H9 (cell line): ENCODE data around the gene RAB11A. TPM values are rescaled to one million over a fixed set of nuclear protein-coding genes. Genes with fewer than 3 reads are reported as not detected.
A peak's percentile ranks its signal among the peaks of the same experiment; 100 is the strongest.

ENCODE experiments used
- DNase-seq: peaks from one replicate; pipeline ENCODE4 v3.0.0-alpha.2; 2017
- H2AFZ ChIP-seq: one replicate; pipeline ENCODE4 v1.6.1; 2013; ENCODE audit warnings: mild to moderate bottlenecking, low read length, control low read depth, moderate library complexity
- H2AK5ac ChIP-seq: 2 replicates; pipeline ENCODE4 v1.6.1; 2013; ENCODE audit warnings: low read length, control low read depth, mixed read lengths; ENCODE audit not compliant: insufficient read length
- H2BK120ac ChIP-seq: one replicate; pipeline ENCODE4 v1.6.1; 2013; ENCODE audit warnings: low read depth, mild to moderate bottlenecking, low read length, control low read depth, inconsistent platforms; ENCODE audit not compliant: poor library complexity, severe bottlenecking
- H2BK12ac ChIP-seq: 2 replicates; pipeline ENCODE4 v1.6.1; 2013; ENCODE audit warnings: low read length, control low read depth, mixed read lengths, low read depth; ENCODE audit not compliant: insufficient read length
- H2BK15ac ChIP-seq: 2 replicates; pipeline ENCODE4 v1.6.1; 2013; ENCODE audit warnings: low read depth, low read length, control low read depth
- H2BK20ac ChIP-seq: one replicate; pipeline ENCODE4 v1.6.1; 2013; ENCODE audit warnings: low read depth, mild to moderate bottlenecking, low read length, control low read depth, inconsistent platforms; ENCODE audit not compliant: poor library complexity, severe bottlenecking
- H2BK5ac ChIP-seq: 2 replicates; pipeline ENCODE4 v1.6.1; 2013; ENCODE audit warnings: low read length, control low read depth, mixed read lengths; ENCODE audit not compliant: insufficient read length
- H3K14ac ChIP-seq: 2 replicates; pipeline ENCODE4 v1.6.1; 2013; ENCODE audit warnings: low read length, control low read depth; ENCODE audit not compliant: insufficient read depth
- H3K18ac ChIP-seq: 2 replicates; pipeline ENCODE4 v1.6.1; 2013; ENCODE audit warnings: low read depth, mild to moderate bottlenecking, mixed read lengths, low read length, control low read depth; ENCODE audit not compliant: insufficient read length
- H3K23ac ChIP-seq: 2 replicates; pipeline ENCODE4 v1.6.1; 2013; ENCODE audit warnings: low read length, control low read depth, mixed read lengths, low read depth; ENCODE audit not compliant: insufficient read length
- H3K23me2 ChIP-seq: 2 replicates; pipeline ENCODE4 v1.6.1; 2013; ENCODE audit warnings: low read depth, mild to moderate bottlenecking, mixed read lengths, low read length, control low read depth; ENCODE audit not compliant: insufficient read length, poor library complexity, severe bottlenecking
- H3K27ac ChIP-seq: 2 replicates; pipeline ENCODE4 v1.5.1; 2013; ENCODE audit warnings: low read length, control low read depth, mixed read lengths, low read depth; ENCODE audit not compliant: insufficient read length
- H3K27me3 ChIP-seq: 2 replicates; pipeline ENCODE4 v1.6.1; 2013; ENCODE audit warnings: low read length, control low read depth, inconsistent platforms; ENCODE audit not compliant: insufficient read depth
- H3K4ac ChIP-seq: 2 replicates; pipeline ENCODE4 v1.6.1; 2013; ENCODE audit warnings: low read depth, mild to moderate bottlenecking, control low read depth, inconsistent platforms, low read length, moderate library complexity
- H3K4me1 ChIP-seq: 2 replicates; pipeline ENCODE4 v1.6.1; 2013; ENCODE audit warnings: low read length, control low read depth, inconsistent platforms; ENCODE audit not compliant: insufficient read depth
- H3K4me2 ChIP-seq: 2 replicates; pipeline ENCODE4 v1.6.1; 2013; ENCODE audit warnings: low read length, control low read depth, mixed read lengths; ENCODE audit not compliant: insufficient read length, insufficient read depth
- H3K56ac ChIP-seq: 2 replicates; pipeline ENCODE4 v1.6.1; 2013; ENCODE audit warnings: low read depth, mild to moderate bottlenecking, mixed read lengths, low read length, control low read depth; ENCODE audit not compliant: insufficient read length
- H3K79me1 ChIP-seq: 2 replicates; pipeline ENCODE4 v1.6.1; 2013; ENCODE audit warnings: low read depth, mild to moderate bottlenecking, moderate library complexity, low read length, control low read depth, inconsistent platforms; ENCODE audit not compliant: insufficient read depth, poor library complexity, severe bottlenecking
- H3K79me2 ChIP-seq: 2 replicates; pipeline ENCODE4 v1.6.1; 2013; ENCODE audit warnings: low read length, control low read depth, inconsistent platforms; ENCODE audit not compliant: insufficient read depth
- H3K9ac ChIP-seq: 2 replicates; pipeline ENCODE4 v1.6.1; 2013; ENCODE audit warnings: low read length, control low read depth, mixed read lengths; ENCODE audit not compliant: insufficient read length; ENCODE audit errors: extremely low read depth
- H3K9me3 ChIP-seq: one replicate; pipeline ENCODE4 v1.6.1; 2013; ENCODE audit warnings: low read depth, low read length, inconsistent platforms; ENCODE audit not compliant: control insufficient read depth
- H3T11ph ChIP-seq: one replicate; pipeline ENCODE4 v1.6.1; 2013; ENCODE audit warnings: mild to moderate bottlenecking, low read length, control low read depth, inconsistent platforms
- H4K20me1 ChIP-seq: one replicate; pipeline ENCODE4 v1.6.1; 2013; ENCODE audit not compliant: control insufficient read depth, insufficient read length, insufficient read depth
- H4K5ac ChIP-seq: 2 replicates; pipeline ENCODE4 v1.6.1; 2013; ENCODE audit warnings: low read depth, mild to moderate bottlenecking, mixed read lengths, low read length, control low read depth; ENCODE audit not compliant: insufficient read length
- H4K8ac ChIP-seq: replicated peaks from 2 replicates; pipeline ENCODE4 v1.6.1; 2013; ENCODE audit warnings: low read length, control low read depth, mixed read lengths, low read depth; ENCODE audit not compliant: insufficient read length
- H4K91ac ChIP-seq: 2 replicates; pipeline ENCODE4 v1.6.1; 2013; ENCODE audit warnings: low read depth, mild to moderate bottlenecking, moderate library complexity, mixed read lengths, low read length, control low read depth; ENCODE audit not compliant: insufficient read length
- H3K27ac Mint-ChIP-seq, 3 experiments: 2 replicates in 2 of 3; 3 replicates in 1 of 3; pipeline ENCODE4 v1.8.0; 2020 to 2021; ENCODE audit warnings: mixed read lengths in 3 of 3, mild to moderate bottlenecking in 1 of 3, moderate library complexity in 1 of 3
- H3K27me3 Mint-ChIP-seq: 2 replicates; pipeline ENCODE4 v1.8.0; 2021; ENCODE audit warnings: low read depth, mild to moderate bottlenecking, moderate library complexity, mixed read lengths
- H3K36me3 Mint-ChIP-seq, 3 experiments: 2 replicates in 2 of 3; 3 replicates in 1 of 3; pipeline ENCODE4 v1.8.0; 2020 to 2021; ENCODE audit warnings: low read depth in 3 of 3, mixed read lengths in 3 of 3; ENCODE audit not compliant: insufficient read depth in 1 of 3
- H3K4me1 Mint-ChIP-seq, 2 experiments: 2 replicates each; pipeline ENCODE4 v1.8.0; 2020; ENCODE audit warnings: mixed read lengths in 2 of 2
- H3K4me3 Mint-ChIP-seq, 2 experiments: 2 replicates in 1 of 2; 3 replicates in 1 of 2; pipeline ENCODE4 v1.8.0; 2020 to 2021; ENCODE audit warnings: mild to moderate bottlenecking in 2 of 2, mixed read lengths in 2 of 2, moderate library complexity in 1 of 2
- H3K9me3 Mint-ChIP-seq, 2 experiments: 2 replicates in 1 of 2; 3 replicates in 1 of 2; pipeline ENCODE4 v1.8.0; 2020; ENCODE audit warnings: mild to moderate bottlenecking in 2 of 2, mixed read lengths in 2 of 2, moderate library complexity in 1 of 2
- WGBS: extraction: QIAGEN DNeasy Blood & Tissue Kit; methylation state at CpG from one replicate; pipeline ENCODE4 v1.1.7; 2013; ENCODE audit warnings: missing lambda C conversion rate, low lambda C conversion rate, mixed read lengths; ENCODE audit not compliant: insufficient read length; ENCODE audit errors: extremely low coverage; 5-methylcytosine and 5-hydroxymethylcytosine counted together
- total RNA-seq: library from RNA; stranded (reverse); gene quantifications from 2 replicates; pipeline ENCODE4 v1.2.1, GENCODE V29; 2021
- TF ChIP-seq, protein P1 (sequence below): fragments of 200-600 bp; sonication (generic); conservative IDR thresholded peaks from 3 replicates; pipeline ENCODE4 v1.8.0; 2021; ENCODE audit warnings: antibody characterized with exemption, mild to moderate bottlenecking

Gene RAB11A
- total RNA-seq, 1 experiment from 2014 or later: 217 TPM

DNA sequence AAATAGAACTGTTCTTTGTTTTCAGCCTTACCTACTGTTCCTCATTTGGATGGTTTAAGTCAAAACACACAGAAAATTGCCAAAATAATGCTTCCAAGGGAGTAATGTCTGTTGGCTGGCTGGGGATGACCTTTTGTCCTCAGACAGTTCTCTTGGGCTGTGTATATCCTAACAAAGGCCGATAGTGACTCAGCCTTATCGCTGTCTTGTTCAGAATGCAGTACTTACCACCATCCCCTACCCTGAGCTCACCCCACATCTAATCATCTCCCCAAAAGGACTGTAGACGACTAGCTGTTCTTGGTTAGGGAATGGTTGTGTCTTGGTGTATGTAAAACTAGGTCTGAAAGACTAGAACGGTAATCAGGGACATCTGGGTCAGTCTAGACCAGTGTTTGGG is 35.0 kb downstream of the RAB11A start:
- H3K36me3 Mint-ChIP-seq: peaks cover 5 to 38% (median 17%) of the 10 kb centered on the region in 3 experiments
- H3K14ac ChIP-seq: no peak overlapping the region

More for the DNA sequence above, 35.0 kb downstream of the RAB11A start:
- Mint-ChIP-seq H3K9me3 (no peaks in the 10 kb centered on the region), H3K4me3 (no peak overlapping the region), H3K27me3 (no peaks in the 10 kb centered on the region), H3K27ac (peak overlapping the region in 1 of 3 experiments; percentile 44; a peak in 1 of 7 replicates), H3K4me1 (peaks cover 31 to 34% of the 10 kb centered on the region in 2 experiments)
- H3K79me2 ChIP-seq: no peaks in the 10 kb centered on the region
- no peak overlapping the region for H2BK5ac ChIP-seq
- H4K5ac ChIP-seq: no peak overlapping the region
- H2BK12ac ChIP-seq: no peak overlapping the region
- no peak overlapping the region for H4K8ac ChIP-seq
- H3K27ac ChIP-seq: no peak overlapping the region
- no peak overlapping the region for H2AK5ac ChIP-seq
- no peak overlapping the region for H3K56ac ChIP-seq
- TF ChIP-seq, protein P1, sequence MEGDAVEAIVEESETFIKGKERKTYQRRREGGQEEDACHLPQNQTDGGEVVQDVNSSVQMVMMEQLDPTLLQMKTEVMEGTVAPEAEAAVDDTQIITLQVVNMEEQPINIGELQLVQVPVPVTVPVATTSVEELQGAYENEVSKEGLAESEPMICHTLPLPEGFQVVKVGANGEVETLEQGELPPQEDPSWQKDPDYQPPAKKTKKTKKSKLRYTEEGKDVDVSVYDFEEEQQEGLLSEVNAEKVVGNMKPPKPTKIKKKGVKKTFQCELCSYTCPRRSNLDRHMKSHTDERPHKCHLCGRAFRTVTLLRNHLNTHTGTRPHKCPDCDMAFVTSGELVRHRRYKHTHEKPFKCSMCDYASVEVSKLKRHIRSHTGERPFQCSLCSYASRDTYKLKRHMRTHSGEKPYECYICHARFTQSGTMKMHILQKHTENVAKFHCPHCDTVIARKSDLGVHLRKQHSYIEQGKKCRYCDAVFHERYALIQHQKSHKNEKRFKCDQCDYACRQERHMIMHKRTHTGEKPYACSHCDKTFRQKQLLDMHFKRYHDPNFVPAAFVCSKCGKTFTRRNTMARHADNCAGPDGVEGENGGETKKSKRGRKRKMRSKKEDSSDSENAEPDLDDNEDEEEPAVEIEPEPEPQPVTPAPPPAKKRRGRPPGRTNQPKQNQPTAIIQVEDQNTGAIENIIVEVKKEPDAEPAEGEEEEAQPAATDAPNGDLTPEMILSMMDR: no peak
- H3K23me2 ChIP-seq: no peaks in the 10 kb centered on the region
- H3K79me1 ChIP-seq: no peaks in the 10 kb centered on the region
- H3K23ac ChIP-seq: no peak overlapping the region
- H3K4ac ChIP-seq: no peak overlapping the region
- no peaks in the 10 kb centered on the region for H3K27me3 ChIP-seq
- no peaks in the 10 kb centered on the region for H3K9me3 ChIP-seq
- no peak overlapping the region for H2BK120ac ChIP-seq
- H3K4me2 ChIP-seq: no peak overlapping the region
- H2BK20ac ChIP-seq: no peak overlapping the region
- H2AFZ ChIP-seq: no peak overlapping the region
- H3K4me1 ChIP-seq: peaks cover 9% of the 10 kb centered on the region; the same call in 1 of the 2 replicates
- no peak overlapping the region for H4K91ac ChIP-seq
- H4K20me1 ChIP-seq: no peaks in the 10 kb centered on the region
- H2BK15ac ChIP-seq: no peak overlapping the region
- H3K9ac ChIP-seq: no peak overlapping the region
- WGBS: no CpG with 5 or more reads among the region's 4 CpGs
- no peak overlapping the region for H3T11ph ChIP-seq
- no peak overlapping the region for H3K18ac ChIP-seq
- peak; percentile 4 for DNase-seq
